HUES64 (cell line): ENCODE measurements around the gene MEP1A.
"Not testable (repeated sequence)": the region's sequence is repeated elsewhere in the genome, so short reads cannot be mapped to it uniquely, and the experiment has no call there.

Experiments
- H3K27ac ChIP-seq: 2 replicates; pipeline ENCODE4 v1.7.0; 2013; ENCODE audit warnings: low read depth, low read length, inconsistent platforms
- H3K27me3 ChIP-seq: 2 replicates; pipeline ENCODE4 v1.6.1; 2013; ENCODE audit warnings: mild to moderate bottlenecking, low read length; ENCODE audit not compliant: insufficient read depth
- H3K36me3 ChIP-seq: 2 replicates; pipeline ENCODE4 v1.6.1; 2013; ENCODE audit warnings: mild to moderate bottlenecking, low read length; ENCODE audit not compliant: insufficient read depth
- H3K4me1 ChIP-seq: 2 replicates; pipeline ENCODE4 v1.6.1; 2013; ENCODE audit warnings: mild to moderate bottlenecking, low read length, moderate library complexity; ENCODE audit not compliant: insufficient read depth
- H3K4me3 ChIP-seq: 2 replicates; pipeline ENCODE4 v1.5.1; 2013; ENCODE audit warnings: mild to moderate bottlenecking, low read length, moderate library complexity
- H3K9ac ChIP-seq: 2 replicates; pipeline ENCODE4 v1.6.1; 2013; ENCODE audit warnings: mild to moderate bottlenecking, low read depth, low read length
- H3K9me3 ChIP-seq: 2 replicates; pipeline ENCODE4 v1.6.1; 2013; ENCODE audit warnings: low read depth, low read length; ENCODE audit not compliant: insufficient read depth
- WGBS: fragments of 150-250, 120-280 bp; methylation state at CpG from one replicate; pipeline ENCODE4 v1.1.7; 2013; ENCODE audit warnings: missing lambda C conversion rate; 5-methylcytosine and 5-hydroxymethylcytosine counted together

The MEP1A gene

DNA sequence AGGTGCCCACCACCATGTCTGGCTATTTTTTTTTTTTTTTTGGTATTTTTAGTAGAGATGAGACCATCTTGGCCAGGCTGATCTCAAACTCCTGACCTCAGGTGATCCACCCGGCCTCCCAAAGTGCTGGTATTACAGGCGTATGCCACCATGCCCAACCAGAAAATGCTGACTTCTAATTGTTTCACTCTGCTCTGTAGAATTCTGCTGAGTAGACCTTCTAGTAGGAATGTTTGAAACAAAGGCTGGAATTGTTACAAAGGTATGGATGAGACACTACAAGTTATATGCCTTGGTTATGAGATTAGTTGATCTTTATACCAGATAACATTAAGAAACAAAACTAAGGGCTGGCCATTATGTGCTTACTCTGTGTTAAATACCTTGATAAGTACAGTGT lies 44.8 kb downstream of the MEP1A start:
- H3K4me1 ChIP-seq: no peaks in the 10 kb centered on the region
- WGBS: 96% methylated on average over 2 of the region's 2 CpGs
- H3K4me3 ChIP-seq: no peak overlapping the region
- no peaks in the 10 kb centered on the region for H3K27me3 ChIP-seq
- no peak overlapping the region for H3K9ac ChIP-seq
- H3K36me3 ChIP-seq: no peaks in the 10 kb centered on the region
- no peak overlapping the region for H3K27ac ChIP-seq
- H3K9me3 ChIP-seq: peaks cover 8% of the 10 kb centered on the region

DNA sequence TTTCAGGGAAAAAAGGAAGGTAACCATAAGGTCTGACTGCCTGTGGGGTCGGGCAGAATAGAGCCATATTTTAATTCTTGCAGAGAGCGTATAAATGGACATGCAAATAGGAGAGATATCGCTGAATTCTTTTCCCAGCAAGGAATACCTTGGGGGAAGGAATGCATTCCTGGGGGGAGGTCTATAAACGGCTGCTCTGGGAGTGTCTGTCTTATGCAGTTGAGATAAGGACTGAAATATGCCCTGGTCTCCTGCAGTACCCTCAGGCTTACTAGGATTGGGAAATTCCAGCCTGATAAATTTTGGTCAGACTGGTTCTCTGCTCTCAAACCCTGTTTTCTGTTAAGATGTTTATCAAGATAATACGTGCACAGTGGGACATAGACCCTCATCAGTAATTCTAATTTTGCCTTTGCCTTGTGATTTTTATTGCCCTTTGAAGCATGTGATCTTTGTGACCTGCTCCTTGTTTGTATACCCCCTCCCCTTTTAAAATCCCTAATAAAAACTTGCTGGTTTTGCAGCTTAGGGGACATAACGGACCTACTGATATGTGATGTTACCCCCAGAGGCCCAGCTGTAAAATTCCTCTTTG lies 49.2 kb downstream of the MEP1A start:
- 94% methylated on average over 5 of the region's 6 CpGs for WGBS
- not testable (repeated sequence) for H3K9me3 ChIP-seq, H3K4me1 ChIP-seq, H3K27ac ChIP-seq, H3K9ac ChIP-seq, H3K27me3 ChIP-seq, H3K36me3 ChIP-seq, H3K4me3 ChIP-seq

DNA sequence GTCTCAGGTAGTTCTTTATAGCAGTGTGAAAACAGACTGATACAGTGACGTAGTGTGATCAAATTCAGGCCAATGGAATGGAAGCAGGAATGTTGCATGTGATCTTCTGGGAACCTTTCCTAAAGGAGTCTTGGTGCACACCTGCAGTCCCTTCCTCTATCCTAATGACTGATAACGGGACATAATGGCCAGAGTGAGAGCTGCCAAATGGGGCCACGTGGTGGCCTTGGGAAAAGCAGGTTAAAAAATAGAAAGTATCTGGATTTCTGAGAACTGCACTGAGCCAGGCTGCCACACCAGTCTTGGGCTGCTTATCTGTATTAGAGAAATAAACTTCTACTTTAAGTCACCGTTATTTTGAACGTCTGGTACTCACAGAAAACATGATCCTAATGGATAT lies 51.9 kb downstream of the MEP1A start:
- H3K27ac ChIP-seq: no peak overlapping the region
- H3K36me3 ChIP-seq: no peaks in the 10 kb centered on the region
- WGBS: 87% methylated on average over 5 of the region's 5 CpGs
- peaks cover 10% of the 10 kb centered on the region for H3K9me3 ChIP-seq
- H3K4me1 ChIP-seq: 0 out of 2 replicates have a peak, but pooled peaks cover 3% of the 10 kb centered on the region
- no peak overlapping the region for H3K9ac ChIP-seq
- H3K4me3 ChIP-seq: no peak overlapping the region
- H3K27me3 ChIP-seq: peaks cover 10% of the 10 kb centered on the region; the same call in 1 of the 2 replicates

DNA sequence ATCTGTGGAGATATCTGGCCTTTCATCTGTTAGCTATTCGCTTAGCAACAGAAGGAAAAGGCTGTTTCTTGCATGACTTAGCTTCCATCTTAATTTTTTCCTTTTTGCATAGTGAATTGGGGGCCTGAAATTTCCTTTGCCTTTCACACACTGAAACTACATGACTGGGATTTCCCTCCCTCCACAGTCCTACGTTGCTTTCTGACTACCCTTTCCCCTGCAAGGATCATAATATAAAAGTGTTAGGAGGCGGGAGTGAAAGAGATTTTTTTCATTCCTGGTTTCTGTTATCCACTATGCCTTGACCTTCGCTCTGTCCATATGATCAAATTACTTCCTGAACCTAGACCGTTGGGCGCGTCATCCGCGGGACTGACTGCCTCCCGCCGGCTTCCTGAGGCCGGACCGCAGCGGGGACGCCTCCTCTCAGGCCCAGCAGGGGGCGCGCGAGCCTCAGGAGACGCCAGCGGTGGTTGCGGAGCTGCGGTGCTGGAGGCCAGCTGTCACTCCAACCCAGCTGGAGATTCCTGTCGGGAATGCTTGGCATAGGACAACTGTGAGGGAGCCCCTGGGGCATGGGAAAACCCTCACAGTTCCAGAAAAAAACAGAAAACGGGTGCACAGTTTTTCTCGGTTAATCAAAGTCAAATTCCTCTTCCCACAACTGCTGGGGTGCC lies 55.6 kb downstream of the MEP1A start:
- H3K27ac ChIP-seq: no peak overlapping the region
- H3K4me1 ChIP-seq: 0 out of 2 replicates have a peak, but pooled peaks cover 3% of the 10 kb centered on the region
- H3K9ac ChIP-seq: no peak overlapping the region
- H3K4me3 ChIP-seq: peak overlapping the region; percentile 27
- H3K36me3 ChIP-seq: no peaks in the 10 kb centered on the region
- H3K9me3 ChIP-seq: no peaks in the 10 kb centered on the region
- 7% methylated on average over 24 of the region's 25 CpGs for WGBS
- H3K27me3 ChIP-seq: peaks cover 10% of the 10 kb centered on the region; the same call in 1 of the 2 replicates

DNA sequence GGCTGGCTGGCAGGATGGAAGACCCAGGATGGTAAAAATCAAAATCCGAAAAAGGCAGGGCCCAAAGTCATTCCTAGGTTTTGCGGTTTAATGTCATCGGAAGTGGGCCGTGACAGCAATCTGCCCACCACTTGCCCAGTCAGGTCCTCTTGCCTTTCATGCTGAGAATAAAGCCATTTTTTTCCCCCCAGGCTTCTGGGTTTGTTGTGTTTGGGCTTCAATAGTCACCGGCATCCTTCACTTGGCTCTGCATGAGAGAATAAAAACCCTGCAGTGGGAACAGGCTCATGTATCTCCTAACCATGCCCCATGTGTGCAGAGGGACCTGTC lies 56.1 kb downstream of the MEP1A start:
- Histone ChIP-seq H3K9me3 (no peaks in the 10 kb centered on the region), H3K4me1 (0 out of 2 replicates have a peak, but pooled peaks cover 3% of the 10 kb centered on the region), H3K27ac (no peak overlapping the region), H3K27me3 (peaks cover 10% of the 10 kb centered on the region; the same call in 1 of the 2 replicates), H3K9ac (no peak overlapping the region), H3K36me3 (no peaks in the 10 kb centered on the region), H3K4me3 (no peak overlapping the region)
- whole genome bisulfite sequencing: 91% methylated on average over 5 of the region's 5 CpGs

DNA sequence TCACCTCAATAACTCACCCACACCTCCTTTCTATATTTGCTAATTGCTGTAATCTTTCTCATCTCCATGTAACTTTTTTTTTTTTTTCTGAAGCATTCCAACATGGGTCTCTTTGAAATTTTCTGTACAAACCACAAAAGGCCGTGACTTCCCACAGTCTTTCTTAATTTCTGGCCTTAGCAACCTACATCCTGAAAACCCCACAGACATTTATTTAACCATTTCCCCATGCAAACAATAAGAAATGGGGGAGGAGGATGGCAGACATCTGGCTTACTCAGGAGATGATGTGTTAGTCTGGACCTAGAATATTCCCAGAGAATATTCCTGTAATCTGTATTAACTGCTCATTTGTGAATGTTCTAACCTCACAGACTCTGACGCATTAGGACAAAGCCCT lies 57.6 kb downstream of the MEP1A start:
- Histone ChIP-seq H3K4me3 (no peak overlapping the region), H3K9me3 (no peaks in the 10 kb centered on the region), H3K27ac (no peak overlapping the region), H3K9ac (no peak overlapping the region), H3K4me1 (0 out of 2 replicates have a peak, but pooled peaks cover 3% of the 10 kb centered on the region), H3K27me3 (peaks cover 10% of the 10 kb centered on the region; the same call in 1 of the 2 replicates), H3K36me3 (no peaks in the 10 kb centered on the region)
- 98% methylated on average over 2 of the region's 2 CpGs for WGBS

DNA sequence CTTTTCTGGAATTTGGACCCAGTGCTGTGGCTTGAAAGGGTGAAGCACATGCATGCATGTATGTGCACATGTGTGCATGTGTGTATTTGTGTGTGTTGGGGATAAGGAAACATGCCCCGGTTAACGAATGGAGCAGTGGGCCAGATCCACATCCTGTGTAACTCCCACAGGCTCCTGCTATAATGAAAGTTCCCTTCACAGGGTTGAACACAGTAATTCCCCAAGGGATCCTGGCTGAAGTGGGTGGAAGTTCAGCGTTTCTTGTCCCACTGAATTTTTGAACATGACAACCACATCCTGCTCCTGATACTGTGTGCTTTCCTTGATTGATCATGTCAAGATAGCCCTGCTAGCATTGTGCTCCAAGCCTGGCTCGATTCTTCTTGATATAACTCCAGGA lies 58.4 kb downstream of the MEP1A start:
- peaks cover 10% of the 10 kb centered on the region; the same call in 1 of the 2 replicates for H3K27me3 ChIP-seq
- not testable (repeated sequence) for H3K9ac ChIP-seq, H3K4me1 ChIP-seq, H3K36me3 ChIP-seq, H3K9me3 ChIP-seq, H3K27ac ChIP-seq, H3K4me3 ChIP-seq
- WGBS: 96% methylated on average over 4 of the region's 4 CpGs

DNA sequence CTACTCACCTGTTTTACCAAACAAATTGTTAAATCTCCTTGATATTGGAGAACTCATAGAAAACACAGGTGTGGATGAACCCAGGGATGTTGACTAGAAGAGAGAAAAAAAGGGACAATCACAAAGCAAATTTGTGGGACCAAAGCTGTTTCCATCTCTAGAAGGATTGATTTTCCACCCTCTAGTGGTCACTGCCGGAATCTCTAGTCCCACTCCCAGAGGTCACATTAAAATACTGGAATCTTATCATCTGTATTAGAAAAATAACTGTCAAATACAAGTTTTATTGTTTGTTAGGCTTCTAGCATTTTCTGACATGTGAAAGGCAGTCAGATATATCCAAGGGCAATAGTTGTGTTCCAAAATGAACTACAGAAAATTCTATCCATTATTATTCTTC lies 62.8 kb downstream of the MEP1A start:
- WGBS: 0% methylated on average over 1 of the region's 1 CpG
- not testable (repeated sequence) for H3K9ac ChIP-seq, H3K27ac ChIP-seq, H3K4me3 ChIP-seq, H3K4me1 ChIP-seq, H3K9me3 ChIP-seq, H3K36me3 ChIP-seq, H3K27me3 ChIP-seq

DNA sequence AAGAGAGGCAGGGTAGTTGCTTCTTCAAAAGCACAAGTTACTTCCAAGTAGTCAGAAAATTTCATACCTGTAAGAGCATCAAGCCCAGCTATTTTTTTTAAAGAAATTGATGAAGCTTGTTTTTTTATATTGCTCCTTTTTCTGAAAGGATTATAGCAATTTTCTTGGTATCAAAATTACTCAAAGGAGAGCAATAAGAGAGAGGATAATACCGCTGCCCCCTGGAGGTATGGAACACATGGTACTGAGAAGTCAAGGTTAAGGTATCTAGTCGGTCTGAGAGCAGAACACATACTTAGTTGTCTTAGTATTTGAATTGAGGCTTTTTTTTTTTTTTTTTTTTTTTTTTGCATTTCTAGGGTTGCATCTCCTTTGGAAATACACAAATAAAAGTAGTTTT lies 69.2 kb downstream of the MEP1A start:
- H3K27ac ChIP-seq: no peak overlapping the region
- WGBS: 94% methylated on average over 2 of the region's 2 CpGs
- H3K27me3 ChIP-seq: no peaks in the 10 kb centered on the region
- H3K36me3 ChIP-seq: no peaks in the 10 kb centered on the region
- no peak overlapping the region for H3K9ac ChIP-seq
- no peaks in the 10 kb centered on the region for H3K9me3 ChIP-seq
- no peak overlapping the region for H3K4me3 ChIP-seq
- no peaks in the 10 kb centered on the region for H3K4me1 ChIP-seq

DNA sequence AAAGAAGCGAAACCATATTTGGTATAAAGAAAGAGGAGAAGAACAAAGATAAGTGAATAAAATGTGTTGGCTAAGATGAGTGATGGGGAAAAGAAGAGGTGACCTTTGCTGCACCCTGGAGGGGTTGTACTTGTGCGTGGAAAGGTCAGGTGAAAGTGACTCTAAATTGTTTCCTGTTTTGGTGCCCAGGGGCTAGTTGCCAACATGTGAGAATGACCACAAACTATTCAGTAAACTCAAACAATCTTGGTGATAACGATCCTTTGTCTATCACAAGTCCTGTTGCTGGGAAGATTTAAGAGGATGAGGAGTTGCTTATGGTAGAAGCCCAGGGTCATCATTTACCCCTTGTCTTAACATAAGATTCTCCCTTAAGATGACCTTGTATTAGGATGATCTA lies 70.6 kb downstream of the MEP1A start:
- H3K36me3 ChIP-seq: no peaks in the 10 kb centered on the region
- no peak overlapping the region for H3K27ac ChIP-seq
- 93% methylated on average over 3 of the region's 3 CpGs for WGBS
- no peaks in the 10 kb centered on the region for H3K27me3 ChIP-seq
- no peaks in the 10 kb centered on the region for H3K4me1 ChIP-seq
- H3K9ac ChIP-seq: no peak overlapping the region
- H3K4me3 ChIP-seq: no peak overlapping the region
- no peaks in the 10 kb centered on the region for H3K9me3 ChIP-seq

DNA sequence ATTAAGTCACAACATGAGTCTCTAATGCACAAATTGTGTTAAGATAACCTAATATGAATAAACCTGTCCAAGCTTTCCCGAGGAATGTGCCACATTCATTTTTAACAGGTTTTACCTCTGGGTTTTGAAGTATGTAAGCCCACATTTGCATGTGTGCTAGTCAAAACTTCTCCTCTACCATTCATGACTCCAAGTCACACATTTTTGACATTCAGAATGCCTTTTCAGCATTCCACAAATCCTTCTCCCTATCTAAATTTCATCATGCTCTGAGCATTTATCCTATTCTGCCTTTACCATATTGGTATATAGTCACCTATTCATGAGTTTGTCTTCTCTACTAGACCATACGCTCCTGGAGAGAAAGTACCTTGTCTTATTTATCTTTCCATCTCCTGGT lies 72.0 kb downstream of the MEP1A start:
- Histone ChIP-seq H3K9me3 (no peaks in the 10 kb centered on the region), H3K36me3 (no peaks in the 10 kb centered on the region), H3K27ac (no peak overlapping the region), H3K4me3 (no peak overlapping the region), H3K4me1 (no peaks in the 10 kb centered on the region), H3K27me3 (no peaks in the 10 kb centered on the region), H3K9ac (no peak overlapping the region)
- 88% methylated on average over 2 of the region's 2 CpGs for WGBS
